Lower lobe of right lung (tissue), 2 donors: Measurements from ENCODE around the gene CIAO2A. TPM values are rescaled to one million over a fixed set of nuclear protein-coding genes. Genes with fewer than 3 reads are reported as not detected.
"Not testable (repeated sequence)": the region's sequence is repeated elsewhere in the genome, so short reads cannot be mapped to it uniquely, and the experiment has no call there.

ENCODE experiments used
- ATAC-seq, 2 donors: fragments of 200-7000 bp; cut with Tn5 transposase; one replicate each; pipeline ENCODE4 v1.9.1; 2020 to 2022; ENCODE audit warnings: mild to moderate bottlenecking in 2 of 2, moderate library complexity in 2 of 2
- DNase-seq: peaks from one replicate; pipeline ENCODE4 v3.0.0-alpha.2; 2020
- H3K27ac ChIP-seq: fragments of 200-600 bp; one replicate; pipeline ENCODE4 v1.8.0; 2022
- H3K27me3 ChIP-seq: fragments of 200-600 bp; one replicate; pipeline ENCODE4 v1.8.0; 2022; ENCODE audit warnings: low read depth
- H3K36me3 ChIP-seq: fragments of 200-600 bp; one replicate; pipeline ENCODE4 v1.8.0; 2022; ENCODE audit warnings: mild to moderate bottlenecking
- H3K4me1 ChIP-seq: fragments of 200-600 bp; one replicate; pipeline ENCODE4 v1.8.0; 2022
- H3K4me3 ChIP-seq: fragments of 200-600 bp; one replicate; pipeline ENCODE4 v1.8.0; 2022; ENCODE audit warnings: mild to moderate bottlenecking
- H3K9me3 ChIP-seq: fragments of 200-600 bp; one replicate; pipeline ENCODE4 v1.8.0; 2022
- intact Hi-C: fragments of 100-400 bp; cut with DNase I; formaldehyde crosslinking; loops from one replicate; pipeline ENCODE4 v1.11.0; 2022
- total RNA-seq: library from RNA; stranded (reverse); fragmentation: NEBNext Ultra II Directional; extraction: Animal tissue kit (Norgen Biotek cat#: 25700); gene quantifications from one replicate; pipeline ENCODE4 v1.2.1, GENCODE V29; 2021
- TF ChIP-seq, protein P1 (sequence below): fragments of 200-600 bp; IDR thresholded peaks from one replicate; pipeline ENCODE4 v1.8.0; 2022; ENCODE audit warnings: antibody characterized with exemption, mild to moderate bottlenecking
- donor health status: DM: no; HTN: yes; CAD: no; lungs with severe emphysema.

Gene CIAO2A
- total RNA-seq, 1 donor from 2014 or later, result 56.3 TPM

DNA sequence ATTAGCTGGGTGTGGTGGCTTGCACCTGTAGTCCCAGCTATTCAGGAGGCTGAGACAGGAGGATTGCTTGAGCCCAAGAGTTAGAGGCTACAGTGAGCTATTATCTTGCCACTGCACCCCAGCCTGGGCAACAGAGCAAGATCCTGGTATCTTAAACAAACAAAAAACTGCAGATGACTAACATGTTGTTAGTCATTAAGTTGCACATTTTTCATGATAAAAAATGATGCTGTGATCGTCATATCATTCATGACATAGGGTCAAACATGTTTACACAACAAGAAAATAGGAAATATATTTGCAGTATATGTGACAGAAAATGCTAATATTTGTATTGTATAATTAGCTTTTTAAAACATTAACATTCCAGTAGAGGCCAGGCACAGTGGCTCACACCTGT lies 27.2 kb downstream of the CIAO2A start:
- Histone ChIP-seq H3K9me3 (no peaks in the 10 kb centered on the region), H3K27ac (no peak overlapping the region), H3K27me3 (no peaks in the 10 kb centered on the region), H3K4me1 (peaks cover 34% of the 10 kb centered on the region), H3K36me3 (peaks cover 1% of the 10 kb centered on the region), H3K4me3 (no peak overlapping the region)
- TF ChIP-seq, protein P1, sequence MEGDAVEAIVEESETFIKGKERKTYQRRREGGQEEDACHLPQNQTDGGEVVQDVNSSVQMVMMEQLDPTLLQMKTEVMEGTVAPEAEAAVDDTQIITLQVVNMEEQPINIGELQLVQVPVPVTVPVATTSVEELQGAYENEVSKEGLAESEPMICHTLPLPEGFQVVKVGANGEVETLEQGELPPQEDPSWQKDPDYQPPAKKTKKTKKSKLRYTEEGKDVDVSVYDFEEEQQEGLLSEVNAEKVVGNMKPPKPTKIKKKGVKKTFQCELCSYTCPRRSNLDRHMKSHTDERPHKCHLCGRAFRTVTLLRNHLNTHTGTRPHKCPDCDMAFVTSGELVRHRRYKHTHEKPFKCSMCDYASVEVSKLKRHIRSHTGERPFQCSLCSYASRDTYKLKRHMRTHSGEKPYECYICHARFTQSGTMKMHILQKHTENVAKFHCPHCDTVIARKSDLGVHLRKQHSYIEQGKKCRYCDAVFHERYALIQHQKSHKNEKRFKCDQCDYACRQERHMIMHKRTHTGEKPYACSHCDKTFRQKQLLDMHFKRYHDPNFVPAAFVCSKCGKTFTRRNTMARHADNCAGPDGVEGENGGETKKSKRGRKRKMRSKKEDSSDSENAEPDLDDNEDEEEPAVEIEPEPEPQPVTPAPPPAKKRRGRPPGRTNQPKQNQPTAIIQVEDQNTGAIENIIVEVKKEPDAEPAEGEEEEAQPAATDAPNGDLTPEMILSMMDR, result no peak
- ATAC-seq (no peak), DNase-seq (no peak)
- intact Hi-C loops, result no loop called here

DNA sequence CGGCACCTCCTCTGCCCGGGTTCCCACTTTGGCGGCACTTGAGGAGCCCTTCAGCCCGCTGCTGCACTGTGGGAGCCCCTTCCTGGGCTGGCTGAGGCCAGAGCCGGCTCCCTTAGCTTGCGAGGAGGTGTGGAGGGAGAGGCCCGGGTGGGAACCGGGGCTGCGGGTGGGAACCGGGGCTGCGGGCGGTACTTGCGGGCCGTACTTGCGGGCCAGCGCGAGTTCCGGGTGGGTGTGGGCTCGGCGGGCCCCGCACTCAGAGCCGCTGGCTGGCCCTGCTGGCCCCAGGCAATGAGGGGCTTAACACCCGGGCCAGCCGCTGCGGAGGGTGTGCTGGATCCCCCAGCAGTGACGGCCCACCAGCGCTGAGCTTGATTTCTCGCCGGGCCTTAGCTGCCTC lies 32.9 kb downstream of the CIAO2A start:
- no peak overlapping the region for H3K4me3 ChIP-seq
- no peak overlapping the region for H3K27ac ChIP-seq
- H3K4me1 ChIP-seq, result no peaks in the 10 kb centered on the region
- no peaks in the 10 kb centered on the region for H3K36me3 ChIP-seq
- DNase-seq, result no peak
- no peak for ATAC-seq
- TF ChIP-seq, protein P1, result no peak
- H3K27me3 ChIP-seq, result no peaks in the 10 kb centered on the region
- intact Hi-C loops, result no loop called here
- no peaks in the 10 kb centered on the region for H3K9me3 ChIP-seq

GRCh38 chr15:64059104-64059503 lies 34.5 kb downstream of the CIAO2A start:
- H3K36me3 ChIP-seq, H3K27me3 ChIP-seq, DNase-seq, H3K4me3 ChIP-seq, H3K4me1 ChIP-seq, intact Hi-C loops, ATAC-seq, H3K27ac ChIP-seq, H3K9me3 ChIP-seq: not testable (repeated sequence)

- Histone ChIP-seq H3K4me3 (no peak overlapping the region), H3K36me3 (no peaks in the 10 kb centered on the region), H3K9me3 (no peaks in the 10 kb centered on the region), H3K27me3 (no peaks in the 10 kb centered on the region), H3K27ac (no peak overlapping the region), H3K4me1 (no peaks in the 10 kb centered on the region)
- no peak for ATAC-seq
- intact Hi-C loops, result no loop called here
- no peak for DNase-seq
- TF ChIP-seq, protein P1, result no peak
These were observed 35.4 kb downstream of the CIAO2A start for GRCh38 chr15:64058279-64058678.

- DNase-seq, H3K27ac ChIP-seq, H3K9me3 ChIP-seq, intact Hi-C loops, H3K36me3 ChIP-seq, H3K4me3 ChIP-seq, ATAC-seq, H3K27me3 ChIP-seq: not testable (repeated sequence)
- peaks cover 11% of the 10 kb centered on the region for H3K4me1 ChIP-seq
These were observed 40.0 kb downstream of the CIAO2A start for GRCh38 chr15:64053674-64054073.

- intact Hi-C loops, result no loop called here
- H3K27ac ChIP-seq, result no peak overlapping the region
- peaks cover 16% of the 10 kb centered on the region for H3K4me1 ChIP-seq
- ATAC-seq, result no peak
- no peaks in the 10 kb centered on the region for H3K36me3 ChIP-seq
- DNase-seq, result no peak
- no peak overlapping the region for H3K4me3 ChIP-seq
- TF ChIP-seq, protein P1, result no peak
- H3K9me3 ChIP-seq, result no peaks in the 10 kb centered on the region
- no peaks in the 10 kb centered on the region for H3K27me3 ChIP-seq
These were observed 40.6 kb downstream of the CIAO2A start for GRCh38 chr15:64052925-64053491.
